ENCODE measurements around the gene TMEM165. TPM values are rescaled to one million over a fixed set of nuclear protein-coding genes. Genes with fewer than 3 reads are reported as not detected.

The TMEM165 gene
- total and polyA plus RNA-seq, 10 of the 15 experiments (the other 5 are each of a cell fraction or from before 2014, with no cell fraction given), result 18.3 to 141 (median 81.1) TPM

GRCh38 chr4:55446578-55446922, 50.8 kb downstream of the TMEM165 start:
- TF ChIP-seq IRF4 (IDR thresholded peaks at IDR 0.05; ENCODE audit: low read depth, low read length), result no peak
- TF ChIP-seq KDM1A (IDR thresholded peaks at IDR 0.05; ENCODE audit: borderline replicate concordance), result no peak
- TF ChIP-seq, protein P1, sequence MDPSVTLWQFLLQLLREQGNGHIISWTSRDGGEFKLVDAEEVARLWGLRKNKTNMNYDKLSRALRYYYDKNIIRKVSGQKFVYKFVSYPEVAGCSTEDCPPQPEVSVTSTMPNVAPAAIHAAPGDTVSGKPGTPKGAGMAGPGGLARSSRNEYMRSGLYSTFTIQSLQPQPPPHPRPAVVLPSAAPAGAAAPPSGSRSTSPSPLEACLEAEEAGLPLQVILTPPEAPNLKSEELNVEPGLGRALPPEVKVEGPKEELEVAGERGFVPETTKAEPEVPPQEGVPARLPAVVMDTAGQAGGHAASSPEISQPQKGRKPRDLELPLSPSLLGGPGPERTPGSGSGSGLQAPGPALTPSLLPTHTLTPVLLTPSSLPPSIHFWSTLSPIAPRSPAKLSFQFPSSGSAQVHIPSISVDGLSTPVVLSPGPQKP (IDR thresholded peaks at IDR 0.05; ENCODE audit: low read depth, low read length), result no peak
- H4K20me1 ChIP-seq (ENCODE audit: control insufficient read depth, insufficient read depth), result no peaks in the 10 kb centered on the region
- H3K4me3 ChIP-seq, result no peak overlapping the region
- in situ Hi-C loops (cut with MboI) (no loop called here), intact Hi-C loops (cut with micrococcal nuclease; ENCODE audit: unreplicated experiment) (loop anchor here (5.0 to 10.0 kb wide), 2 partner anchors 101 to 288 kb away; partner anchors contain the start of gene CLOCK)
- FAIRE-seq (no peak), DNase-seq (ENCODE audit: low read depth, low spot score) (no peak), ATAC-seq (no peak)
- no peaks in the 10 kb centered on the region for H3K27me3 ChIP-seq (replicated peaks in 1 of 2; ENCODE audit: control insufficient read depth in 2 of 2, insufficient read depth in 2 of 2, low read length in 1 of 2)
- no peaks in the 10 kb centered on the region for H3K79me2 ChIP-seq (ENCODE audit: control insufficient read depth, insufficient read depth, low read length)
- H3K9me3 ChIP-seq (replicated peaks; ENCODE audit: control insufficient read depth, insufficient read depth, low read length), result no peaks in the 10 kb centered on the region
- 89% methylated on average over 1 of the region's 1 CpG for WGBS (ENCODE audit: insufficient coverage, insufficient replicate concordance, low lambda C conversion rate, missing lambda C conversion rate)
- no peak overlapping the region for H3K27ac ChIP-seq (ENCODE audit: control insufficient read depth, insufficient read depth)
- POLR2A ChIA-PET, result no interaction called here
- H3K36me3 ChIP-seq (ENCODE audit: control insufficient read depth in 2 of 2, insufficient read depth in 2 of 2, low read length in 1 of 2), result peaks cover 0 to 27% of the 10 kb centered on the region in 2 experiments; a peak in 3 of 4 replicates
- H3K4me2 ChIP-seq (ENCODE audit: control insufficient read depth, insufficient read depth), result no peak overlapping the region
- no TSS peak for BruUV-seq (replicated peaks)
- H3K4me1 ChIP-seq (ENCODE audit: control insufficient read depth, insufficient read depth, low read length), result no peaks in the 10 kb centered on the region
- SMC1A ChIA-PET (ENCODE audit: uncharacterized antibody, unreplicated experiment), result interaction anchor here (0.9 to 1.4 kb wide), 5 partner anchors 8 to 108 kb away, joined by 3 to 5 read pairs (median 3); no protein-coding TSS in a partner anchor
- H3K9ac ChIP-seq (ENCODE audit: control insufficient read depth, insufficient read depth, low read length), result no peak overlapping the region
- no peak overlapping the region for H2AFZ ChIP-seq (ENCODE audit: control insufficient read depth, low read depth, low read length)
- CTCF ChIA-PET, result interaction anchor here (1.0 to 2.1 kb wide), 3 partner anchors 8 to 419 kb away, joined by 3 to 6 read pairs (median 5); no protein-coding TSS in a partner anchor
- RAD21 ChIA-PET (ENCODE audit: unreplicated experiment), result no interaction called here

DNA sequence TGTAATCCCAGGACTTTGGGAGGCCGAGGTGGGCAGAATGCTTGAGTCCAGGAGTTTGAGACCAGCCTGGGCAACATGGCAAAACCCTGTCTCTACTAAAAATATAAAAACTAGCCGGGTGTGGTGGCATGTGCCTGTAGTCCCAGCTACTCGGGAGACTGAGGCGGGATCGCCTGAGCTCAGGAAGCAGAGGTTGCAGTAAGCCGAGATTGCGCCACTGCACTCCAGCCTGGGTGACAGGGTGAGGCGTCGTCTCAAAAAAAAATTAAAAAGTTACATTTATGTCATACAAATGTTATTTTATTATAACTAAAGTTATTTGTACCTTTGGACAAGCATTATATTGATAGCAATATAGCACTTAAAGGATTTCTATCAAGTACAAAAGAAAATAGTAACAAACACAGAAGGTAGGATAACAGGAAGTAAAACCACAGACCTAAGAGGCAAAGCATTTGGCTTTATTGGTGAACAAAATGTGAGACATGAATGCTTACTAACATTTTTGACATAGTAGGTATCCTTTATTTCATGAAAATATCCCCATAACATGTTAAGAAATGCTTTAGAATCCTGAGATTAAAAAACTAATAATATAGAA, 51.5 kb downstream of the TMEM165 start:
- Histone ChIP-seq H3K4me1 (ENCODE audit: control insufficient read depth, insufficient read depth, low read length) (no peaks in the 10 kb centered on the region), H3K27ac (ENCODE audit: control insufficient read depth, insufficient read depth) (no peak overlapping the region), H4K20me1 (ENCODE audit: control insufficient read depth, insufficient read depth) (no peaks in the 10 kb centered on the region), H2AFZ (ENCODE audit: control insufficient read depth, low read depth, low read length) (no peak overlapping the region), H3K79me2 (ENCODE audit: control insufficient read depth, insufficient read depth, low read length) (no peaks in the 10 kb centered on the region), H3K36me3 (ENCODE audit: control insufficient read depth in 2 of 2, insufficient read depth in 2 of 2, low read length in 1 of 2) (peaks cover 1 to 27% of the 10 kb centered on the region in 2 experiments), H3K4me2 (ENCODE audit: control insufficient read depth, insufficient read depth) (no peak overlapping the region), H3K27me3 (replicated peaks in 1 of 2; ENCODE audit: control insufficient read depth in 2 of 2, insufficient read depth in 2 of 2, low read length in 1 of 2) (no peaks in the 10 kb centered on the region), H3K4me3 (no peak overlapping the region), H3K9me3 (replicated peaks; ENCODE audit: control insufficient read depth, insufficient read depth, low read length) (no peaks in the 10 kb centered on the region), H3K9ac (ENCODE audit: control insufficient read depth, insufficient read depth, low read length) (no peak overlapping the region)
- 94% methylated on average over 9 of the region's 9 CpGs for WGBS (ENCODE audit: insufficient coverage, insufficient replicate concordance, low lambda C conversion rate, missing lambda C conversion rate)
- in situ Hi-C loops (cut with MboI) (no loop called here), intact Hi-C loops (cut with micrococcal nuclease; ENCODE audit: unreplicated experiment) (loop anchor here (5.0 to 10.0 kb wide), 2 partner anchors 100 to 288 kb away; partner anchors contain the start of gene CLOCK)
- SMC1A ChIA-PET (ENCODE audit: uncharacterized antibody, unreplicated experiment), result interaction anchor here (0.9 to 1.3 kb wide), 3 partner anchors 9 to 107 kb away, joined by 3 to 4 read pairs (median 3); no protein-coding TSS in a partner anchor
- no peak for ATAC-seq
- BruUV-seq (replicated peaks), result no TSS peak
- RAD21 ChIA-PET (ENCODE audit: unreplicated experiment), result no interaction called here
- CTCF ChIA-PET, result interaction anchor here (1.0 to 1.6 kb wide), 2 partner anchors 8 to 102 kb away, joined by 3 to 6 read pairs; partner anchors contain the start of gene SRD5A3
- no peak for FAIRE-seq
- POLR2A ChIA-PET, result no interaction called here
- no peak for DNase-seq (ENCODE audit: low read depth, low spot score)
- TF ChIP-seq ZNF622 (IDR thresholded peaks at IDR 0.05) (no peak), TCF7 (IDR thresholded peaks at IDR 0.05; ENCODE audit: borderline replicate concordance) (no peak), PAX8 (IDR thresholded peaks at IDR 0.05) (no peak), NR2C1 (IDR thresholded peaks at IDR 0.05) (no peak), RUNX3 (IDR thresholded peaks at IDR 0.05; ENCODE audit: low read length) (no peak), BCL11A (IDR thresholded peaks at IDR 0.05; ENCODE audit: low read depth, low read length) (no peak), HSF1 (IDR thresholded peaks at IDR 0.05; ENCODE audit: low read depth, low read length) (no peak), ZBTB11 (CRISPR knock-in tag; IDR thresholded peaks at IDR 0.05) (no peak), SMAD5 (IDR thresholded peaks at IDR 0.05; ENCODE audit: low read depth) (no peak)
